GM06990 (cell line): ENCODE results near the gene MCRS1.

Source experiments
- DNase-seq: peaks from one replicate; pipeline ENCODE4 v3.0.0-alpha.2; 2011; ENCODE audit not compliant: insufficient read length; ENCODE audit errors: extremely low read depth
- H3K27me3 ChIP-seq: replicated peaks from 2 replicates; pipeline ENCODE4 v1.6.0; 2011; ENCODE audit warnings: low read length; ENCODE audit not compliant: control insufficient read depth, insufficient read depth
- H3K36me3 ChIP-seq: 2 replicates; pipeline ENCODE4 v1.5.1; 2011; ENCODE audit warnings: low read length; ENCODE audit not compliant: control insufficient read depth, insufficient read depth
- H3K4me3 ChIP-seq: replicated peaks from 2 replicates; pipeline ENCODE4 v1.5.1; 2011; ENCODE audit warnings: low read depth, mild to moderate bottlenecking, control low read depth, low read length
- CTCF ChIP-seq: IDR thresholded peaks from 2 replicates; pipeline ENCODE4 v1.5.1; 2011; ENCODE audit warnings: low read length, control low read depth, mild to moderate bottlenecking, inconsistent platforms; ENCODE audit not compliant: insufficient read depth, poor library complexity, severe bottlenecking

The MCRS1 gene

GRCh38 chr12:49559011-49559675 is 8.8 kb downstream of the MCRS1 start:
- H3K27me3 ChIP-seq = no peaks in the 10 kb centered on the region
- TF ChIP-seq CTCF = no peak
- DNase-seq = no peak
- no peak overlapping the region for H3K4me3 ChIP-seq
- peaks cover 42% of the 10 kb centered on the region for H3K36me3 ChIP-seq

GRCh38 chr12:49558526-49558925 is 9.4 kb downstream of the MCRS1 start:
- peaks cover 36% of the 10 kb centered on the region for H3K36me3 ChIP-seq
- no peaks in the 10 kb centered on the region for H3K27me3 ChIP-seq
- DNase-seq = no peak
- H3K4me3 ChIP-seq = no peak overlapping the region
- TF ChIP-seq CTCF = no peak

- Histone ChIP-seq H3K27me3 (no peaks in the 10 kb centered on the region), H3K36me3 (peaks cover 29% of the 10 kb centered on the region), H3K4me3 (no peak overlapping the region)
- TF ChIP-seq CTCF = no peak
- DNase-seq = no peak
Measured at GRCh38 chr12:49557917-49558215, 10.1 kb downstream of the MCRS1 start.

- DNase-seq = no peak
- no peak for TF ChIP-seq CTCF
- H3K4me3 ChIP-seq = no peak overlapping the region
- peaks cover 27% of the 10 kb centered on the region for H3K36me3 ChIP-seq
- H3K27me3 ChIP-seq = no peaks in the 10 kb centered on the region
Measured at GRCh38 chr12:49557187-49557916, 10.6 kb downstream of the MCRS1 start.

- no peak for DNase-seq
- no peak overlapping the region for H3K4me3 ChIP-seq
- no peaks in the 10 kb centered on the region for H3K27me3 ChIP-seq
- H3K36me3 ChIP-seq = peaks cover 24% of the 10 kb centered on the region
- TF ChIP-seq CTCF = no peak
Measured at GRCh38 chr12:49556391-49557186, 11.4 kb downstream of the MCRS1 start.
